ENCODE results near the gene DNMT3A. TPM values are rescaled to one million over a fixed set of nuclear protein-coding genes. Genes with fewer than 3 reads are reported as not detected.

Gene DNMT3A
- total RNA-seq: 10.4 and 12.1 TPM in 2 replicates

DNA sequence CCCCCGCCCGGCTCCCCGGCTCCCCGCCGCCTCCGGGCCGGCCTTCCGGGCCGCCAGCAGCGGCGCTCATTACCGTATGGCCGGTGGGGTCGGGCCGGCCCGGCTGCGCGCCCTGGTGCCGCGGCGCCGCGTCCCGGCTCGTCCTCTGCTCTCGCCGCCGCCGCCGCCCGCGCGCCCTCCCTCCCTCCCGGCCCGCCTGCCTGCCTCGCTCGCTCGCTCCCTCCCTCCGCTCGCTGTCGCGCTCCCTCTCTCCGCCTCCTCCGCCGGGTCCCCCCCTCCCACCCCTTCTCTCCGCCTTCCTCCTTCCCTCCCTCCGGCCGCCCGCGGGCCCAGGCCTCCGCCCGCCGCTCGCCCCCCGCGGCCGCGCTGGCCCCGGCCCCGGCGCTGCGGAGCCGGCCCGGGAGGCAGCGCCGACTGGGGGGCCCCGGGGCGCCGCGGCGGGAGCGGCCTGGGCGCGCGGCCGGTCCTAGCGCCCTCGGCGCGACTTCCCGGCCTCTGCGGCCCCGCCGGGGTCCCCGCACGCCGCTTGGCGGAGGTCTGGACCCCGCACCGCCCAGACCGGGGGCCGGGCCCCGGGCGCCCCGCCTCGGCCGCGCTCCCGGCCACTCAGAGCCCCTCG, at the start of gene DNMT3A:
Gene DNMT3A (minus strand): TSS at position 173 of the 619 bp plus-strand sequence. CDS start 27,941 bp downstream, outside the sequence.

Other genes with a start within 250 kb of the DNMT3A start
- 0.77 and 0.85 TPM in 2 replicates for gene POMC, start 173.3 kb downstream of the DNMT3A start, total RNA-seq